Astrocyte of the spinal cord (primary cell): ENCODE data around the gene GNG12.
"Not testable (repeated sequence)": the region's sequence is repeated elsewhere in the genome, so short reads cannot be mapped to it uniquely, and the experiment has no call there.

ENCODE experiments used
- DNase-seq: peaks from one replicate; pipeline ENCODE4 v3.0.0; 2011; ENCODE audit warnings: low read depth, low spot score
- H3K4me3 ChIP-seq: 2 replicates; pipeline ENCODE4 v1.5.1; 2011; ENCODE audit warnings: low read depth, mild to moderate bottlenecking, low read length, moderate library complexity
- in situ Hi-C: cut with HindIII; loops from 2 replicates; pipeline ENCODE4 v1.10.0; 2017; ENCODE audit warnings: low sequenced_read_pairs
- TF ChIP-seq, protein P1 (sequence below): IDR thresholded peaks from 2 replicates; pipeline ENCODE4 v1.5.1; 2012; ENCODE audit warnings: low read depth, mild to moderate bottlenecking, low read length, inconsistent platforms

Gene GNG12

GRCh38 chr1:67732750-67733151, 100.5 kb downstream of the GNG12 start:
- TF ChIP-seq, protein P1, sequence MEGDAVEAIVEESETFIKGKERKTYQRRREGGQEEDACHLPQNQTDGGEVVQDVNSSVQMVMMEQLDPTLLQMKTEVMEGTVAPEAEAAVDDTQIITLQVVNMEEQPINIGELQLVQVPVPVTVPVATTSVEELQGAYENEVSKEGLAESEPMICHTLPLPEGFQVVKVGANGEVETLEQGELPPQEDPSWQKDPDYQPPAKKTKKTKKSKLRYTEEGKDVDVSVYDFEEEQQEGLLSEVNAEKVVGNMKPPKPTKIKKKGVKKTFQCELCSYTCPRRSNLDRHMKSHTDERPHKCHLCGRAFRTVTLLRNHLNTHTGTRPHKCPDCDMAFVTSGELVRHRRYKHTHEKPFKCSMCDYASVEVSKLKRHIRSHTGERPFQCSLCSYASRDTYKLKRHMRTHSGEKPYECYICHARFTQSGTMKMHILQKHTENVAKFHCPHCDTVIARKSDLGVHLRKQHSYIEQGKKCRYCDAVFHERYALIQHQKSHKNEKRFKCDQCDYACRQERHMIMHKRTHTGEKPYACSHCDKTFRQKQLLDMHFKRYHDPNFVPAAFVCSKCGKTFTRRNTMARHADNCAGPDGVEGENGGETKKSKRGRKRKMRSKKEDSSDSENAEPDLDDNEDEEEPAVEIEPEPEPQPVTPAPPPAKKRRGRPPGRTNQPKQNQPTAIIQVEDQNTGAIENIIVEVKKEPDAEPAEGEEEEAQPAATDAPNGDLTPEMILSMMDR, result no peak
- H3K4me3 ChIP-seq, result no peak overlapping the region
- DNase-seq, result peak; percentile 75
- in situ Hi-C loops, result no loop called here

DNA sequence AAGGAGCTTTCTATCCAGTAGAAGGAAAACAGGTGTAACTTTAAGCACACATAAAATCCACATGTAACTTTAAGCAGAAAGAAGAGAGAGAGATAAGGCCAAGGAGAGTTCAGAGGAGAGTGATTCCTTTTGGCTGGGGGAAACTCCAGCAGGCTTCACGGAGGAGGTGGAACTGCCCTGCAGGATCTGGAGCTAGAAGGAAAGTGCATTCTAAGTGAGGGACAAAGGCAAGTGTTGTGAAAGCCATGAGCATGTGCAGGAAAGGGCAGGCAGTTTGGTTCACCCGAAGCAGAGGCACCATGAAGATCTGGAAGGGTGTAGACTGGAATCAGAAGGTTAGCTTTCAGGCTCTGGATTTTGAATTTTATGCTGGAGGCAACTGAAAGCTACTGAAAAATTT, 101.9 kb downstream of the GNG12 start:
- in situ Hi-C loops, result no loop called here
- no peak overlapping the region for H3K4me3 ChIP-seq
- TF ChIP-seq, protein P1, result no peak
- DNase-seq, result no peak

DNA sequence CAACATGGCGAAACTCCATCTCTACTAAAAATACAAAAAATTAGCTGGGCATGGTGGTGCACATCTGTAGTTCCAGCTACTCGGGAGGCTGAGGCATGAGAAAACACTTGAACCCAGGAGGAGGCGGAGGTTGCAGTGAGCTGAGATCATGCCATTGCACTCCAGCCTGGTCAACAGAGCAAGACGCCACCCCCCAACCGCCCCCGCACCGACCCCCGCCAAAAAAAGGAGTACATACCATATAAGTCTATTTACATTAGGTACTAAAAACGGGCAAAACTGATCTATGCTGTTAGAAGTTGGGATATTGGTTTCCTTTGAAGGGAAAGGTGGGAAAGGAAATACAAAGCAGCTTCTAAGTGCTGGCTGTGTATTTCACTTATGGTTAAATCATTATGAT, 103.0 kb downstream of the GNG12 start:
- H3K4me3 ChIP-seq, DNase-seq, in situ Hi-C loops: not testable (repeated sequence)

- TF ChIP-seq, protein P1, result no peak
- H3K4me3 ChIP-seq, result no peak overlapping the region
- no peak for DNase-seq
- in situ Hi-C loops, result no loop called here
Observed at GRCh38 chr1:67729872-67730271, 103.4 kb downstream of the GNG12 start.

GRCh38 chr1:67726224-67726623, 107.0 kb downstream of the GNG12 start:
- in situ Hi-C loops, result no loop called here
- DNase-seq, result no peak
- H3K4me3 ChIP-seq, result no peak overlapping the region
- TF ChIP-seq, protein P1, result no peak

GRCh38 chr1:67724928-67725560, 108.2 kb downstream of the GNG12 start:
- peak; percentile 95 for DNase-seq
- TF ChIP-seq, protein P1, result no peak
- in situ Hi-C loops, result no loop called here

DNA sequence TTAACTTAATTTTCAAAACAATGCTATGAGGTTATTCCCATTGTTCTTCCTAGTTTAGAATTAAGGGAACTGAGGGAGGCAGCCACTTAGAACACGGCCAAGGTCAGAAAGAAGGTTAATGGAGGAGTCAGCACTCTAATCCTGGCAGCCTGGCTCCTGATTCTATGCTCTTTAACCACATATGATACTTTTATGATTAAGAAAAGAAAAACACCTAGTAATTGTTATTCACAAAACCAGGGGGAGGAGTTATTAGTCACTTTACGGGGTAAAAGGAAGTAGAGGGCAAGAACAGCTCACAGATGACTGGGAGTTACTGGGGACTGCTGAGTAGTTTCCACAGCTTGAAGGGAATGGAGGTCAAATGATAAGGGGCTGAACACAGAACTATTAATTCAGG, 109.6 kb downstream of the GNG12 start:
- DNase-seq, result peak; percentile 58
- TF ChIP-seq, protein P1, result no peak
- H3K4me3 ChIP-seq, result no peak overlapping the region
- in situ Hi-C loops, result no loop called here

More at GRCh38 chr1:67724928-67725560, 108.2 kb downstream of the GNG12 start:
- H3K4me3 ChIP-seq, result no peak overlapping the region
